NCI-H226 (cell line): ENCODE data around the gene GRM7.

Experiments
- DNase-seq: peaks from one replicate; pipeline ENCODE4 v3.0.0-alpha.2; 2015

Gene GRM7

DNA sequence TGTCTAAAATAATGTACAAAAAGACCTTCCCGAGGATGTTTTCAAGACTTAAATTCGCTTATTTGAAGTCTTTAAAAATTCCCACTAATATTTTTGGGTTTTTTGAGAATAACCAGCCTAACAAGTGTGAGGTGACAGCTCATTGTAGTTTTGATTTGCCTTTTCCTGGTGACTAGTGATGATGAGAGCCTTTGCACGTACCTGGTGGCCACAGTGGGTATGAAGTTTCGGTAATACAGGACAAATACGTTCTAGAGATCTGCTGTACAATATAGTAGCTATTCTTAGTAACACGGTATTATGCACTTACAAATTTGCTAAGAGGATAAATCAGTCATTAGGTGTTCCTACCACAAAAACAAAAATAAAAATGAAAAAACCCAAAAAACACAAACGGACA is 124.9 kb downstream of the GRM7 start:
- no peak for DNase-seq

DNA sequence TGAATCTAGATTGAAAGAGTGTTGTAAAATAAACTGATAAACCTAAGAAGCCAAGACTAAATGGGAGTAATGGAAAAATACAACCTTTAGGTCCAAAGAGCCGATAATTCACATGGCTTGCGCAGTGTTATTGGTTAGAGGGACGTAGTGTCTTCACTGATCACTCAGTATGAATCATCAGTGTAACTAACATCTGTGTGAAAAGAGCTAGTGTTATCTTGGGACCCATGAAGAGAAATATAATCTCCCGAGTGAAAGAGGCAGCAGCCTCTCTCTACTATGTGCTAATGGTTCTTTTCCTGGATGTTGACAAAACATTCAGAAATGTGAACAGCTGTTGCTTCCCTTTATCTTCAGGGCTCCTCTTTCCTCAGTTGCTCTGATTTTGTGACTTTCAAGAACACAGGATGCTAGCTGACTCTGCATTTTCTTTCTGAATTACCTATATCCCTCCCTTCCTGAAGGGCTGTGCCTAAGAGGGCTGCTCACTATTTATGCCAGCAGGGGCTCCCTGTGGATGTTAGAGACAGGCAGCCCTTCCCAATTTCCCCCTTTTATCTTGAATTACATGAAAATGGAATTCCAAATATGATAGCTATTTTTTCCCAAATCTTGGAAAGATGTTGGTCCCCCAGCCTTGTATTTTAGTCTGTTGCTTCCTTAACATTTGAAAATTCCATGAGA is 128.8 kb downstream of the GRM7 start:
- no peak for DNase-seq

GRCh38 chr3:6994081-6994668 is 133.3 kb downstream of the GRM7 start:
- no peak for DNase-seq

DNA sequence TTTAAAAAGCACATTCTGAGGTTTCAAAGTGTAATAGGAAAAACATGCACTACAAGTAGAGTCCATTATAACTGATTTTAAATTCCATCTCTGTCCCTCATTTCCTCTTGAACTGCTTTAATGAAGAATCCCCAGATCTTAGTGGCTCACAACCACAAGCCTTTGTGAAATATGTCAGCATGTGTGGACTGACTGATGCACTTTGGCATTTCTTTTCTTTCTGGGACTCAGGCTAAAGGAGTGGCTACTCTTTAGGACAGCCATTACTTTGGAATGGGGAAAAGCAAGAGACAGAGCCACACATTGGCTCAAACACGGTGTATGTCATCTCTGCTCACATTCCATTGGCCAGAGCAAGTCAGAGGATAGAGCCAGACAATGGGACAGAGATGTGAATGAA is 139.6 kb downstream of the GRM7 start:
- DNase-seq, result no peak

DNA sequence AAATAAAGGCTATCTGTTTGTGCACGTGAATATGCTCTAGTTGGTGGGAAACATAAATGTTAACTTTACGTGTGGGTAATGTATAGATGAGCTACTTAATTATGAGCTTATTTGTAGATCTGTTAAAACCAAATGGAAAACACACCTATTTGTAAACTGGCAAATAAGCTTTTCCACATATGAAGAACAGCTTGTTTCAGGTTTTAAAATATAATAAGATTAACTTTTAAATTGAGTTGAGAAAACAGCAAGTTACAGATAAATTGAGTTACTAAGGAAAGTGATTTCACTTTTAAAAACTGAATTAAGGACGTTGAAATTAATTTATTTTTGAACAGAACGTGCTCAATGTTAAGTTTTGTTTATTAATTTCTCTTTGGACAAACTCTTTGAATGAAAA is 140.5 kb downstream of the GRM7 start:
- no peak for DNase-seq

DNA sequence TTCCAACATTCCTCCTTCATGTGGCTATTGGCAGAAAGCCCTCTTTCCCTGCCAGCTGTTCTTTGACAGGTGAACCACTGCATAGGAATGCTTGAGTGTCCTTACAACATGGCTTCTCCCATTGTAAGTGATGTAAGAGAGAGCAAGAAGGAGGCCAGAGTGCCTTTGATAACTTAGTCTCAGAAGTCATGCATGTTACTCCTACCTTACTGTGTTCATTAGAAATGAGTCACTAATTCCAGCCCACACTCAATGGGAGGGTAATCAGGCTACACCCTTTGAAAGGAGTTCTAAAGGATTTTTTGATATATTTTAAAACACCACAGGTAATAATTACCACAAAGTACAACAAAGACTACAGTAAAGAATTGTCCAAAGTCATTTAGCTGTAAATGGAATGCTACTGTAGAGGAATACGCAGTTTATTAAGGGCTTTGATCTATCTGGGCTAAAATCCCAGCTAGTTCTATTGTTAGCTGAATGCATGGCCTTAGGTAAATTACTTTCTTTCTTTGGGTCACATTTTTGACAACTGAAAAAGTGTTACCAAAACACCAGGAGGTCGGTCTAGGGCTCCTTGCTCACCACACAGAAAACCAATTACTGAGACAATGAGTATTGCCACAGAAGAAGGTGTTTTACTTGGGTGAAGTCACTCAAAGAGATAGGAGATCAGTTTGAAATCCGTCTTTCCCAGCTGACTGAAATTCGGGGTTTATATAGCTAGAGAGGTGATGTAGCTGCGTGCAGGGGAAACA is 154.9 kb downstream of the GRM7 start:
- DNase-seq, result no peak

- no peak for DNase-seq
These were observed 164.8 kb downstream of the GRM7 start for GRCh38 chr3:7025581-7026300.

DNA sequence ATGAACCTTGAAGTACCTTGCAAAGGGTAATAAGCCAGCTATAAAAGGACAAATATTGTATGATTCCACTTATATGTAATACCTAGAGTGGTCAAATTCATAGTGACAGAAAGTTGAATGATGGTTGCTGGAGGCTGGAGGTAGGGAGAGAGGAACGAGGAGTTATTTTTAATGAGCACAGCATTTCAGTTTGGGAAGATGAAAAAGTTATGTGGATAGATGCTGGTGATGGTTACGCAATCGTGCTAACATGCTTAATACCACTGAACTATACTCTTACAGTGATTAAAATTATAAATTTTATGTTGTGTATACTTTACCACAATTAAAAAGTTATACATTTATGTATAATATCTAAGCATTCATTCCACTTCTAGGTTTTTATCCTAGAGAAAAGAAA is 168.6 kb downstream of the GRM7 start:
- no peak for DNase-seq

- DNase-seq, result no peak
These were observed 177.5 kb downstream of the GRM7 start for GRCh38 chr3:7038394-7038793.

DNA sequence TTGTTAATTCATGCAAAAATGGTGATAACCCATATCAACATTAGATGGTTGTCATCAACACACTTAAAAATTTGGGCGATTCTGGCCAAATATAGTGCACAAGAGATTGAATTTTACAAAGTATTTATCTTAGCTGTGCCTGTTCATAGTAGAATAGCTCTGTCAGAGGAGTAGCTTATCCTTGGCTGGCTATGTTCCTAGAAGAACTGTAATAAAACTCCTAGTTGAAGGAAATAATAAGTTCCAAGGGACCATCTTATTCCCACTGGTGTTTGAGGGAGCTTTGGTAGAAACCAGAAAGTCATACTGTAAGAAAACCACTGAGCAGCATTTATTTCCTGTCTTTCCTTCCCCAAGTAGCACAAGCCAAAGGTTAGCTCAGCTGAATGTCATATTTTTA is 201.8 kb downstream of the GRM7 start:
- no peak for DNase-seq

DNA sequence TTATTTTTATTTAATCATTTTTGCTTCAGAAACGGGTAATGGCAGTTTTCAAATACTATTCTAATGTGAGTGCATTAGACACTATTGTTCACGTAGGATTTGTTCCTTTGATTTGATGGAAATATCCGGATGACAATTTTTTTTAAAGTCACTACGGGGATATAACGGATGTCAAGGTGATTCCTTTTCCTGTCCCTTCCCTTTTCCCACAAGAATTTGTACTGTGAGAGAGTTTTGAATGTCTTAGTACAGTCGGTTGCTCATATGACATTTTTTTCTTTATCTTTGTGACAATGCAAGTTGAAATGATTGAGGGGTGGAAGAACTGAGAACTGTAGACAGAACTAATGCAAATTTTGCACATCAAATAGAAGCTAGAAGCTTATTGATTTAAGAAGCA is 209.5 kb downstream of the GRM7 start:
- no peak for DNase-seq

DNA sequence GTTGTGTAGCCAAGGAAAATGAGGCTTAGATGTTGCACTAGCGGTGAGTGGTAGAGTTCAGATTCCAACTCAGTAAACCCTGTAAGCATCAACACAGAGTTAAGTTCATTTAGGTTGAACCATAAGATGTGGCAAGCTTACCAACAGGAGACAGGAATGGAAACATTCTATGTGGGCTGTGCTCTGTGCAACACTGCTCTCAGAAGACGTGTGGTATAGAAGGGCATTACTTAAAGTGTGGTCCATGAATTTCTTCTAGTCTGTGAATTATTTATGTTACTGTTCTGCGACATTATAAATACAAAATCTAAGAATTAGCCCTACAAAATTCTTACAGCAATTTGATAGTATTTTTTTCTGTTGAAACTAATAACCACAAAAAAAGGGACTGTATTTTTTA is 213.3 kb downstream of the GRM7 start:
- no peak for DNase-seq

GRCh38 chr3:7075117-7075516 is 214.2 kb downstream of the GRM7 start:
- DNase-seq, result no peak

DNA sequence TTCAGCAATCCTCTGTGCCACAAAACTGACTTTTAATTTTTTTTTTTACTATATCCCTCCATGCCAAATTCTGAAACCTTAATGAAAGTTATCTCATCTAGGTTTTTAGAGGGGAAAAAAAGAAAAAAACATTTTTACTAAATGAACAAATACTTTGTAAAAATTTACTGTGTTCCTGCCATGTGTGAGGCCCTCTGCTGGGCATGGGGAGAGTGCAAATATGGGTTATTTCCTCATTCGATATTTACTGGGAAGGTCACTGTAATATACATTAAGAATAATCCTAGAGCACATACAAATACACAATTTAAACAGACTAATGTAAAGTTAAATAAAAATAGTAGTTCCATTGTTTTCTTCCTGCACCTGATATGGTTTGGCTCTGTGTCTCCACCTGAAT is 215.0 kb downstream of the GRM7 start:
- no peak for DNase-seq

DNA sequence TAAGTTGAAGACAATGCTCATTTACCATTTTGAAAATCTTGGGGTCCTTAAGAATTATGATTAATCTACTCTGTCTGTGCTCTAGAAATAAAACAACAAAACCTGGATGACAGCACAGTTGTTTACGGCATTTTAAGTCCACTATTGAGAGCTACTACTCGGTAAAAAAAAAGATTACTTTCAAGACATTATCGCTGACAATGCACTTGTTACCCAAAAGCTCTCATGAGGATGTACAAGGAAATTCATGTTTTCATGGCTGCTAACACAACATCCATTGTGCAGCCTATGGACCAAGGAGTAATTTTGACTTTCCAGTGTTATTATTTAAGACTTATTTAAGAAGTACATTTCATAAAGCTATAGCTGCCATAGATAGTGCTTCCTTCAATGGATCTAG is 221.3 kb downstream of the GRM7 start:
- DNase-seq, result no peak

GRCh38 chr3:7086417-7086816 is 225.5 kb downstream of the GRM7 start:
- DNase-seq, result no peak

DNA sequence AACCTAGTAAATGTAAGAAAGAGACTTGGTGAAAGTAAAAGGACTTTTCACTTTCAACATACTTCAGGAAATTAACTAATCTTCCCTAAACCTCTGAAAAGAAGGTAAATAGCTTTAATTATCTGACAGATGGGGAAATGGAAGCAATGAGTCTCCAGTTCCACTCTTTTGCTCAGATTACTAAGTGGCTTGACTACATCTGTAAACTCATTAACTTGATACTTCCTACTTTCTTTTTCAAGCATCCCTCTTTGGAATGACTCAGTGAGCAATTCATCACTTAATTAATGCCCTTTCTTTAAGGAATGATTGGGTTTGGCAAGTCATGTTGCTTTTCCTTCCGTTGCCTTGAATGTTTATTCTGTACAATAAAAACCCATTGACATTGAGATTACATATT is 234.2 kb downstream of the GRM7 start:
- no peak for DNase-seq

- DNase-seq, result no peak
These were observed 239.2 kb downstream of the GRM7 start for GRCh38 chr3:7100136-7100535.

DNA sequence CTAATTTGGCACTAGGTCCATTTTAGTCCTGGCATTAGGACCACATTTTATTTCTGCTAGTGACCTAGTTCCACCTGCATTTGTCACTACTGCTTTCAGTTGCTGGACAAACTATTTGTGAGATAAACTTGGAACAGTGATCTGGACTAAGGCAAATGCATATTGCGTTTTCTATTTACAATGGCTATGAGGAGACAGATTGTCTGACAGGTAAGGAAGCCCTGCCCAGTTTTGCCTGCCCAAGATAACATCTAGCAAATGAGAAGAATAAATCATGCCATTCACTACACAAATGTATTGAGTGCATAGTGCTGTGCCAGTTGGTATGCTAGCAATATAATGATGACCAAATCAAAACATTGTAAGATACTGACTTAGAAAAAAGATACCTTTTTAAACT is 245.7 kb downstream of the GRM7 start:
- DNase-seq, result no peak

GRCh38 chr3:7112523-7113056 is 251.7 kb downstream of the GRM7 start:
- DNase-seq, result no peak

DNA sequence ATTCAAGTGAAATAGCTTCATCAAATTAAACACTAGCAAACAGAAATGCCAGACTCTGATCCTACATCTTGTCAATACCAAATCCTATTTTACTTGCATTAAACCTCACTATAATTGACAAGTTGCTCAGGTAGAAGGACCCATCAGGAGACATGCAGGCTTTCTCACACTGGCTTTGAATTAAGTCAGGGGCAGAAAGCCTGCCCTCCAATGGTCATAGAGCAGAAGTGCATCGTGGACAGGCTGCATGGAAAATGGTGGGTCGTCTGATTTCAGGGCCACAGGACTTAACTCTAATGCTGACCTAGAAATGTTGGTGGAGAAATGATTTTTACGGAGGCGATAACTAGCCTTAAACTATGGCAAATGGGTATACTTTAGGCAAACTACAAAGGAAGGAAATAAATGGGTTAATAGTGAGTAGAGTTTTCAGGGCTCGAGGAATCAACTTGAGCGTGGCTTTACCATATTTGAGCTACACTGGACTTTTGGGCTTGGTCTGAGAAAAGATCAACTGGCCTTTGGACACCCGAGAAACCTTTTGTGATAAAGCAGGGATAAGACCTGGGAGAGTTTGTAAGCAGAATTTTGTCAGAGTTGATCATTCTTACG is 283.9 kb downstream of the GRM7 start:
- DNase-seq, result no peak

DNA sequence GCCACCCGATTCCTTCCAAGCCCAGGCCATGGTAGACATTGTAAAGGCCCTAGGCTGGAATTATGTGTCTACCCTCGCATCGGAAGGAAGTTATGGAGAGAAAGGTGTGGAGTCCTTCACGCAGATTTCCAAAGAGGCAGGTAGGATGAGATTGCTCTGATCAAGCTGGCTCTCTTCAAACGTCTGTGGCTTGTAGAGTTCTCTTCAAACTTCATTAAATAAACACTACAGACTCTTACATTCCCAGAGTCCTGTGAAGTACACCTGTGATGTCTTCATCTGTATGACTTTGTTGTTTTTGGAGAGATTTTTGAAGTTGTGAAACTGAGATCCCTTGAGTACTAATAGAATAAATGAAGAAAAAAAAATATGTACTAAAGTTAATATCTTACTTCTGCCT is 285.6 kb downstream of the GRM7 start:
- no peak for DNase-seq

DNA sequence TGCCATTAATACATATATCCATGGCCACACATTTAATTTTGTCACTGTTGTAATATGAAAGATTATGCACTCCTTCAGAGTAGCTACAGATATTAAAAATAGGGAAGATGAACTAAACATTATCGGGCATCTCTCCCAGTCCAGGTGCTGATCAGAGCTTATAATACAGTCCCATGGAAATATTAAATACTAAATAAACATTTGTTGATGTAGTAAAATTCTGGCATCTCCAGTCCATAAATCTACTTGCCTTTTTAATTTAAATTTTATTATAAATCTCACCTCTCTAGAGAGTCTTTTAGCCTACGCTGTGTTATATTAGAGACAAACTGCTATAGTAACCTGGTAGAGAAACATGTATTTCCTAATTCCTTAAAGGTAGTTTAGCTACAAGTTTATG is 297.6 kb downstream of the GRM7 start:
- no peak for DNase-seq
